ENCODE results near the gene ATRNL1. TPM values are rescaled to one million over a fixed set of nuclear protein-coding genes. Genes with fewer than 3 reads are reported as not detected.

Gene ATRNL1
- total and polyA plus RNA-seq, 2 of the 8 experiments (the other 6 are each of a cell fraction or from before 2014, with no cell fraction given): 5.1 to 17.6 TPM

GRCh38 chr10:115915429-115915828, 822.3 kb downstream of the ATRNL1 start (continued):
- TF ChIP-seq CHD7 (IDR thresholded peaks at IDR 0.05; ENCODE audit: insufficient replicate concordance, low read length) (no peak), KDM5A (IDR thresholded peaks at IDR 0.05; ENCODE audit: low read length) (no peak), SIRT6 (IDR thresholded peaks at IDR 0.05; ENCODE audit: low read length) (no peak), JUN (IDR thresholded peaks at IDR 0.05; ENCODE audit: low read depth, low read length) (no peak), NANOG (IDR thresholded peaks at IDR 0.05; ENCODE audit: insufficient read depth, low read depth, low read length, poor library complexity, severe bottlenecking) (no peak), SRF (IDR thresholded peaks at IDR 0.05; ENCODE audit: low read depth, low read length) (no peak), CHD2 (IDR thresholded peaks at IDR 0.05; ENCODE audit: low read length) (no peak), SP4 (IDR thresholded peaks at IDR 0.05; ENCODE audit: low read length) (no peak), NRF1 (IDR thresholded peaks at IDR 0.05; ENCODE audit: low read depth, low read length) (no peak), RXRA (IDR thresholded peaks at IDR 0.05; ENCODE audit: insufficient read depth, low read depth, low read length) (no peak), SIN3A (conservative IDR thresholded peaks at IDR 0.05 in 1 of 2, IDR thresholded peaks at IDR 0.05 in 1 of 2; ENCODE audit: low read depth in 1 of 2, low read length in 2 of 2) (no peak), HDAC6 (IDR thresholded peaks at IDR 0.05; ENCODE audit: low read depth, low read length) (no peak), TCF12 (IDR thresholded peaks at IDR 0.05; ENCODE audit: low read depth, low read length) (no peak)

Data from H1 (cell line).